ENCODE results near the gene KIF4A. TPM values are rescaled to one million over a fixed set of nuclear protein-coding genes. Genes with fewer than 3 reads are reported as not detected.
A peak's percentile ranks its signal among the peaks of the same experiment; 100 is the strongest.

KIF4A gene
- polyA plus RNA-seq, 1 donor (not counting 4 experiments of a cell fraction or from before 2014, with no cell fraction given) = 7.1 TPM

DNA sequence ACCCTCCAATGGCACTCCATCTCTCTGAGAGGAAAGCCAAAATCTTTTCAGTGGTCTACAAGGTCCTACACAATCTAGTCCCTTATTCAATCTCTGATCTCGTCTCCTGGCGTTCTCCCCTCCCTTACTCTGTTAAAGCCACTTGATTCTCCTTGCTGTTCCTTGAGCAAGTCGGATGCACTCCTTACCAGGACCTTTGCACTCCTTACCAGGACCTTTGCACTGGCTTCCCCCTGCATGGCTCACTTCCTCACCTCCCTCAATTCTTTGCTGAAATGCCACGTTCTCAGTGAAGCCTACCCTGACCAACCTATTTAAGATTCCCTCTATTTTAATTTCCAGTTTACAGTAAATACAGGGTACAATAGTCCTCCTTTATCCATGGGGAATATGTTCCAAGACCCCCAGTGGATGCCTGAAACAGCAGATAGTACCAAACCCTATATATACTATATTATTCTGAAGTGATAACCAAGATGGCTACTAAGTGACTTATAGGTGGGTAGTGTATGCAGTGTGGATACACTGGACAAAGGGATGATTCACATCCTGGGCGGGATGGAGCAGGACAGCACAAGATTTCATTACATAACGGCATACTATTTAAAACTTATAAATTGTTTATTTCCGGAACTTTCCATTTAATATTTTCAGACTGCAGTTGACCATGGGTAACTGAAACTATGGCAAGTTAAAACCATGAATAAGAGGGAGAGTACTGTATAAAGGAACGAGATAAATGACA, 148.2 kb downstream of the KIF4A start:
- FAIRE-seq (no peak), DNase-seq (ENCODE audit: low read depth, low spot score) (no peak)

GRCh38 chrX:70439016-70439415, 149.1 kb downstream of the KIF4A start:
- H3K9me1 ChIP-seq (ENCODE audit: control insufficient read depth, extremely low read depth, insufficient read depth, low read length) = no peaks in the 10 kb centered on the region
- H3K4me3 ChIP-seq (ENCODE audit: control insufficient read depth in 2 of 3, extremely low read depth in 1 of 3, insufficient read depth in 2 of 3, low read depth in 1 of 3, low read length in 3 of 3) = no peak overlapping the region
- no peak overlapping the region for H3K4me2 ChIP-seq (ENCODE audit: control insufficient read depth, extremely low read depth, insufficient read depth, low read depth, low read length)
- no peak overlapping the region for H2AFZ ChIP-seq (ENCODE audit: control insufficient read depth, low read length)
- peaks cover 15% of the 10 kb centered on the region for H3K4me1 ChIP-seq (ENCODE audit: control insufficient read depth, extremely low read depth, insufficient read depth, low read length)
- no peak overlapping the region for H3K27ac ChIP-seq (ENCODE audit: control insufficient read depth, insufficient read depth, low read length)
- TF ChIP-seq CTCF (optimal IDR thresholded peaks at IDR 0.05 in 1 of 3, IDR thresholded peaks at IDR 0.05 in 1 of 3, conservative IDR thresholded peaks at IDR 0.05 in 1 of 3; ENCODE audit: extremely low read depth in 1 of 3, insufficient read depth in 2 of 3, low read length in 3 of 3) (no peak), EZH2 (IDR thresholded peaks at IDR 0.05; ENCODE audit: low read length) (no peak)
- no peaks in the 10 kb centered on the region for H4K20me1 ChIP-seq (ENCODE audit: control insufficient read depth, extremely low read depth, insufficient read depth, low read length)
- FAIRE-seq (no peak), DNase-seq (ENCODE audit: low read depth, low spot score) (no peak)
- dilution Hi-C loops (cut with MboI; ENCODE audit: extremely low pct_ligation_motif_present, low sequenced_read_pairs) = no loop called here
- H3K79me2 ChIP-seq (ENCODE audit: control insufficient read depth, insufficient read depth, low read length) = no peaks in the 10 kb centered on the region
- no peaks in the 10 kb centered on the region for H3K36me3 ChIP-seq (ENCODE audit: control insufficient read depth in 2 of 2, extremely low read depth in 1 of 2, insufficient read depth in 2 of 2, low read length in 2 of 2)
- peaks cover 2% of the 10 kb centered on the region for H3K27me3 ChIP-seq (ENCODE audit: control insufficient read depth, extremely low read depth, insufficient read depth, low read length)
- peaks cover 1% of the 10 kb centered on the region for H3K9me3 ChIP-seq (ENCODE audit: control insufficient read depth, low read depth, low read length)
- H3K9ac ChIP-seq (ENCODE audit: control insufficient read depth, extremely low read depth, insufficient read depth, low read length) = no peak overlapping the region

More for the DNA sequence above, 148.2 kb downstream of the KIF4A start:
- dilution Hi-C loops (cut with MboI; ENCODE audit: extremely low pct_ligation_motif_present, low sequenced_read_pairs) = no loop called here
- Histone ChIP-seq H3K27ac (ENCODE audit: control insufficient read depth, insufficient read depth, low read length) (peak overlapping the region; percentile 32), H3K4me1 (ENCODE audit: control insufficient read depth, extremely low read depth, insufficient read depth, low read length) (peaks cover 21% of the 10 kb centered on the region), H3K4me3 (ENCODE audit: control insufficient read depth in 2 of 3, extremely low read depth in 1 of 3, insufficient read depth in 2 of 3, low read depth in 1 of 3, low read length in 3 of 3) (no peak overlapping the region), H3K9me3 (ENCODE audit: control insufficient read depth, low read depth, low read length) (peaks cover 1% of the 10 kb centered on the region), H3K27me3 (ENCODE audit: control insufficient read depth, extremely low read depth, insufficient read depth, low read length) (no peaks in the 10 kb centered on the region), H2AFZ (ENCODE audit: control insufficient read depth, low read length) (no peak overlapping the region), H3K4me2 (ENCODE audit: control insufficient read depth, extremely low read depth, insufficient read depth, low read depth, low read length) (no peak overlapping the region), H3K79me2 (ENCODE audit: control insufficient read depth, insufficient read depth, low read length) (no peaks in the 10 kb centered on the region), H3K36me3 (ENCODE audit: control insufficient read depth in 2 of 2, extremely low read depth in 1 of 2, insufficient read depth in 2 of 2, low read length in 2 of 2) (no peaks in the 10 kb centered on the region), H3K9me1 (ENCODE audit: control insufficient read depth, extremely low read depth, insufficient read depth, low read length) (no peaks in the 10 kb centered on the region), H4K20me1 (ENCODE audit: control insufficient read depth, extremely low read depth, insufficient read depth, low read length) (no peaks in the 10 kb centered on the region), H3K9ac (ENCODE audit: control insufficient read depth, extremely low read depth, insufficient read depth, low read length) (no peak overlapping the region)
- TF ChIP-seq EZH2 (IDR thresholded peaks at IDR 0.05; ENCODE audit: low read length) (no peak), CTCF (optimal IDR thresholded peaks at IDR 0.05 in 1 of 3, IDR thresholded peaks at IDR 0.05 in 1 of 3, conservative IDR thresholded peaks at IDR 0.05 in 1 of 3; ENCODE audit: extremely low read depth in 1 of 3, insufficient read depth in 2 of 3, low read length in 3 of 3) (no peak)
